ENCODE data around the gene MCF2L2.
"Not testable (repeated sequence)": the region's sequence is repeated elsewhere in the genome, so short reads cannot be mapped to it uniquely, and the experiment has no call there.

GRCh38 chr3:183167975-183168374 is 260.4 kb downstream of the MCF2L2 start:
- not testable (repeated sequence) for TF ChIP-seq SIX5 (IDR thresholded peaks at IDR 0.05; ENCODE audit: borderline replicate concordance in 1 of 2, insufficient read depth in 1 of 2, low read depth in 1 of 2, low read length in 2 of 2); POLR2AphosphoS5 (IDR thresholded peaks at IDR 0.05; ENCODE audit: control insufficient read depth, insufficient read depth, low read depth, low read length); CBX8 (IDR thresholded peaks at IDR 0.05; ENCODE audit: borderline replicate concordance, extremely low read depth, low read depth, low read length, poor library complexity, severe bottlenecking); CTCF (IDR thresholded peaks at IDR 0.05 in 2 of 3, conservative IDR thresholded peaks at IDR 0.05 in 1 of 3; ENCODE audit: insufficient read depth in 2 of 3, low read depth in 1 of 3, low read length in 3 of 3); CEBPB (tag; IDR thresholded peaks at IDR 0.05)
